Measurements from ENCODE around the gene CST3. TPM values are rescaled to one million over a fixed set of nuclear protein-coding genes. Genes with fewer than 3 reads are reported as not detected.

The CST3 gene
- total RNA-seq, 1 donor from 2014 or later = 291 TPM

- Mint-ChIP-seq H3K36me3 (no peaks in the 10 kb centered on the region), H3K9me3 (no peaks in the 10 kb centered on the region), H3K4me3 (no peak overlapping the region), H3K27me3 (peaks cover 7% of the 10 kb centered on the region), H3K4me1 (ENCODE audit: unreplicated experiment) (no peaks in the 10 kb centered on the region), H3K27ac (no peak overlapping the region)
- no peak for TF ChIP-seq CTCF (conservative IDR thresholded peaks at IDR 0.05)
- DNase-seq (ENCODE audit: extremely low spot score, unreplicated experiment) = no peak
These were observed 45.5 kb upstream of the CST3 start for GRCh38 chr20:23683281-23683680.

- no peaks in the 10 kb centered on the region for H3K9me3 Mint-ChIP-seq
- DNase-seq (ENCODE audit: extremely low spot score, unreplicated experiment) = no peak
- H3K27ac Mint-ChIP-seq = no peak overlapping the region
- no peaks in the 10 kb centered on the region for H3K4me1 Mint-ChIP-seq (ENCODE audit: unreplicated experiment)
- no peaks in the 10 kb centered on the region for H3K36me3 Mint-ChIP-seq
- no peak for TF ChIP-seq CTCF (conservative IDR thresholded peaks at IDR 0.05)
- peaks cover 16% of the 10 kb centered on the region for H3K27me3 Mint-ChIP-seq
- no peak overlapping the region for H3K4me3 Mint-ChIP-seq
These were observed 42.4 kb upstream of the CST3 start for GRCh38 chr20:23680146-23680545.

- Mint-ChIP-seq H3K27ac (no peak overlapping the region), H3K4me3 (no peak overlapping the region), H3K27me3 (peaks cover 16% of the 10 kb centered on the region), H3K4me1 (ENCODE audit: unreplicated experiment) (no peaks in the 10 kb centered on the region), H3K36me3 (no peaks in the 10 kb centered on the region), H3K9me3 (no peaks in the 10 kb centered on the region)
- no peak for DNase-seq (ENCODE audit: extremely low spot score, unreplicated experiment)
- TF ChIP-seq CTCF (conservative IDR thresholded peaks at IDR 0.05) = no peak
These were observed 41.7 kb upstream of the CST3 start for GRCh38 chr20:23679133-23680092.

- DNase-seq (ENCODE audit: extremely low spot score, unreplicated experiment) = no peak
- no peak overlapping the region for H3K4me3 Mint-ChIP-seq
- H3K4me1 Mint-ChIP-seq (ENCODE audit: unreplicated experiment) = no peaks in the 10 kb centered on the region
- H3K36me3 Mint-ChIP-seq = no peaks in the 10 kb centered on the region
- no peaks in the 10 kb centered on the region for H3K9me3 Mint-ChIP-seq
- TF ChIP-seq CTCF (conservative IDR thresholded peaks at IDR 0.05) = no peak
- H3K27me3 Mint-ChIP-seq = peaks cover 18% of the 10 kb centered on the region
- H3K27ac Mint-ChIP-seq = no peak overlapping the region
These were observed 35.5 kb upstream of the CST3 start for GRCh38 chr20:23673209-23673608.

GRCh38 chr20:23672158-23672557 is 34.4 kb upstream of the CST3 start:
- peaks cover 18% of the 10 kb centered on the region for H3K27me3 Mint-ChIP-seq
- H3K9me3 Mint-ChIP-seq = no peaks in the 10 kb centered on the region
- H3K27ac Mint-ChIP-seq = no peak overlapping the region
- no peak overlapping the region for H3K4me3 Mint-ChIP-seq
- no peak for TF ChIP-seq CTCF (conservative IDR thresholded peaks at IDR 0.05)
- H3K4me1 Mint-ChIP-seq (ENCODE audit: unreplicated experiment) = no peaks in the 10 kb centered on the region
- no peaks in the 10 kb centered on the region for H3K36me3 Mint-ChIP-seq
- DNase-seq (ENCODE audit: extremely low spot score, unreplicated experiment) = no peak
